IMR-90 (cell line): ENCODE results near the gene TMEM213. TPM values are rescaled to one million over a fixed set of nuclear protein-coding genes. Genes with fewer than 3 reads are reported as not detected.
A peak's percentile ranks its signal among the peaks of the same experiment; 100 is the strongest.

ENCODE experiments used
- ATAC-seq: fragments of 200-7000 bp; cut with Tn5 transposase; 2 replicates; pipeline ENCODE4 v1.9.1; 2020; ENCODE audit warnings: low read depth, mild to moderate bottlenecking, moderate library complexity
- BruUV-seq: library from RNA; stranded (reverse); fragments of 400-500 nt; replicated peaks from 2 replicates; lab custom pipeline; 2021; lab: Mats Ljungman, UMichigan
- CTCF ChIA-PET: fragments of 300-600 bp; formaldehyde crosslinking; extraction: SDS; loops from one replicate; lab custom pipeline; 2021; ENCODE audit warnings: antibody characterized with exemption; lab: Yijun Ruan, JAX
- POLR2A ChIA-PET: fragments of 300-600 bp; sonication (Branson Sonifier 250); formaldehyde crosslinking; loops from one replicate; lab custom pipeline; 2022; ENCODE audit warnings: antibody characterized with exemption; ENCODE audit not compliant: unreplicated experiment; lab: Charles Lee
- DNase-seq: peaks from one replicate; pipeline ENCODE4 v3.0.0; 2013
- H2AFZ ChIP-seq: replicated peaks from 2 replicates; pipeline ENCODE3; 2013; ENCODE audit warnings: low read length, mild to moderate bottlenecking; ENCODE audit not compliant: poor library complexity
- H2AK5ac ChIP-seq: 2 replicates; pipeline ENCODE4 v1.6.1; 2013; ENCODE audit warnings: low read depth, low read length, inconsistent platforms
- H2AK9ac ChIP-seq: replicated peaks from 2 replicates; pipeline ENCODE3; 2013; ENCODE audit warnings: mild to moderate bottlenecking, low read depth, low read length, moderate library complexity; ENCODE audit not compliant: poor library complexity
- H2BK120ac ChIP-seq: 2 replicates; pipeline ENCODE4 v1.6.1; 2013; ENCODE audit warnings: low read depth, low read length, inconsistent platforms
- H2BK15ac ChIP-seq: 3 replicates; pipeline ENCODE4 v1.6.1; 2013; ENCODE audit warnings: low read depth, low read length, inconsistent platforms
- H2BK20ac ChIP-seq: 2 replicates; pipeline ENCODE4 v1.6.1; 2013; ENCODE audit warnings: low read depth, mild to moderate bottlenecking, inconsistent platforms, low read length, moderate library complexity
- H2BK5ac ChIP-seq: 2 replicates; pipeline ENCODE4 v1.6.1; 2013; ENCODE audit warnings: mild to moderate bottlenecking, low read depth, low read length, inconsistent platforms; ENCODE audit not compliant: poor library complexity, severe bottlenecking
- H3K14ac ChIP-seq: replicated peaks from 2 replicates; pipeline ENCODE4 v1.6.1; 2013; ENCODE audit warnings: low read depth, low read length, inconsistent platforms
- H3K18ac ChIP-seq: 2 replicates; pipeline ENCODE4 v1.6.1; 2013; ENCODE audit warnings: low read depth, low read length, control low read depth
- H3K23ac ChIP-seq: 2 replicates; pipeline ENCODE4 v1.6.1; 2013; ENCODE audit warnings: low read depth, low read length, inconsistent platforms
- H3K27ac ChIP-seq: 2 replicates; pipeline ENCODE4 v1.5.1; 2013; ENCODE audit warnings: mild to moderate bottlenecking, control low read depth, low read length; ENCODE audit not compliant: insufficient read depth
- H3K27me3 ChIP-seq: 2 replicates; pipeline ENCODE4 v1.6.1; 2013; ENCODE audit warnings: low read length; ENCODE audit not compliant: control insufficient read depth, insufficient read depth
- H3K36me3 ChIP-seq: 2 replicates; pipeline ENCODE4 v1.6.1; 2013; ENCODE audit warnings: low read length, mixed read lengths; ENCODE audit not compliant: control insufficient read depth, insufficient read depth
- H3K4ac ChIP-seq: 2 replicates; pipeline ENCODE4 v1.6.1; 2013; ENCODE audit warnings: low read depth, low read length, inconsistent platforms
- H3K4me1 ChIP-seq: 2 replicates; pipeline ENCODE4 v1.6.1; 2013; ENCODE audit warnings: low read length, mixed read lengths; ENCODE audit not compliant: control insufficient read depth, insufficient read depth
- H3K4me2 ChIP-seq: 2 replicates; pipeline ENCODE4 v1.6.1; 2013; ENCODE audit warnings: low read depth, mild to moderate bottlenecking, control low read depth, low read length, moderate library complexity
- H3K4me3 ChIP-seq: 2 replicates; pipeline ENCODE4 v1.5.1; 2013; ENCODE audit warnings: low read depth, mild to moderate bottlenecking, control low read depth, low read length, moderate library complexity; ENCODE audit not compliant: insufficient read depth
- H3K56ac ChIP-seq: 2 replicates; pipeline ENCODE4 v1.6.1; 2013; ENCODE audit warnings: low read length, inconsistent platforms; ENCODE audit not compliant: insufficient read depth; ENCODE audit errors: extremely low read depth
- H3K79me1 ChIP-seq, 2 experiments: 2 replicates each; pipeline ENCODE4 v1.6.1; 2013; ENCODE audit warnings: low read length in 2 of 2, inconsistent platforms in 1 of 2, low read depth in 1 of 2
- H3K9ac ChIP-seq: 2 replicates; pipeline ENCODE4 v1.6.1; 2013; ENCODE audit warnings: low read depth, low read length, control low read depth
- H3K9me1 ChIP-seq: 2 replicates; pipeline ENCODE4 v1.6.1; 2013; ENCODE audit warnings: low read length, inconsistent platforms; ENCODE audit not compliant: insufficient read depth
- H3K9me3 ChIP-seq: 2 replicates; pipeline ENCODE4 v1.6.1; 2013; ENCODE audit warnings: low read length; ENCODE audit not compliant: control insufficient read depth, insufficient read depth
- H4K20me1 ChIP-seq: 2 replicates; pipeline ENCODE4 v1.6.1; 2013; ENCODE audit warnings: low read length, inconsistent platforms; ENCODE audit not compliant: insufficient read depth
- H4K5ac ChIP-seq: 2 replicates; pipeline ENCODE4 v1.6.1; 2013; ENCODE audit warnings: mild to moderate bottlenecking, low read depth, low read length, control low read depth
- H4K8ac ChIP-seq, 2 experiments: 2 replicates each; pipeline ENCODE4 v1.6.1; 2013; ENCODE audit warnings: low read depth in 2 of 2, low read length in 2 of 2, control low read depth in 1 of 2, inconsistent platforms in 1 of 2
- H4K91ac ChIP-seq: 2 replicates; pipeline ENCODE4 v1.6.1; 2013; ENCODE audit warnings: low read depth, low read length, inconsistent platforms; ENCODE audit not compliant: insufficient read depth
- CEBPB ChIP-seq: IDR thresholded peaks from 2 replicates; pipeline ENCODE4 v1.6.1; 2012; ENCODE audit warnings: low read depth, low read length, improper control_type of control experiment
- FOS ChIP-seq: fragments of 150-350 bp; IDR thresholded peaks from 2 replicates; pipeline ENCODE4 v1.6.1; 2016; ENCODE audit warnings: low read depth, low read length
- MAFK ChIP-seq: IDR thresholded peaks from 2 replicates; pipeline ENCODE4 v1.6.1; 2012; ENCODE audit warnings: low read depth, low read length, improper control_type of control experiment
- RCOR1 ChIP-seq: IDR thresholded peaks from 2 replicates; pipeline ENCODE4 v1.6.1; 2012; ENCODE audit warnings: mild to moderate bottlenecking, low read length, improper control_type of control experiment; ENCODE audit not compliant: insufficient replicate concordance
- USF2 ChIP-seq: fragments of 150-350 bp; IDR thresholded peaks from 2 replicates; pipeline ENCODE4 v1.6.1; 2017; ENCODE audit warnings: mild to moderate bottlenecking, antibody characterized with exemption, low read length, low read depth
- WGBS, 2 experiments: methylation state at CpG; one replicate each; pipeline versions ENCODE4 v1.1.5 to v1.1.7; 2013; ENCODE audit warnings: missing lambda C conversion rate in 2 of 2; ENCODE audit not compliant: insufficient read length in 1 of 2; ENCODE audit errors: extremely low coverage in 2 of 2; 5-methylcytosine and 5-hydroxymethylcytosine counted together
- dilution Hi-C: fragments of 300-500 bp; cut with HindIII; formaldehyde crosslinking; loops from one replicate; pipeline ENCODE4 v1.14.3; 2018; ENCODE audit warnings: low sequenced_read_pairs; ENCODE audit not compliant: unreplicated experiment
- in situ Hi-C: fragments of 300-500 bp; cut with MboI; formaldehyde crosslinking; loops from 3 replicates; pipeline ENCODE4 v1.14.3; 2019; ENCODE audit warnings: low sequenced_read_pairs, inconsistent platforms, mixed read lengths
- intact Hi-C: fragments of 100-400 bp; cut with micrococcal nuclease; formaldehyde crosslinking; loops from 2 replicates; pipeline ENCODE4 v1.10.0; 2022
- polyA plus RNA-seq, 3 experiments: library from polyadenylated mRNA; depleted of rRNA; stranded (reverse); fragments of >200 nt; gene quantifications; 2 replicates each; pipeline ENCODE4 v1.2.3, GENCODE V29; 2012; ENCODE audit warnings: low replicate concordance in 1 of 3
- total RNA-seq: library from RNA; depleted of rRNA; stranded (reverse); fragments of >200 nt; gene quantifications from 2 replicates; pipeline ENCODE4 v1.2.3, GENCODE V29; 2012
- TF ChIP-seq, protein P1 (sequence below): fragments of 150-350 bp; IDR thresholded peaks from 2 replicates; pipeline ENCODE4 v1.6.1; 2016; ENCODE audit warnings: low read depth, mild to moderate bottlenecking, low read length, moderate library complexity, borderline replicate concordance

TMEM213 gene
- total and polyA plus RNA-seq, 2 of the 4 experiments (the other 2 are of a cell fraction), result not detected

- H3K4ac ChIP-seq, result no peak overlapping the region
- WGBS, 2 experiments, result no CpG with 5 or more reads among the region's 3 CpGs
- TF ChIP-seq FOS (peak; percentile 72), USF2 (no peak), CEBPB (peak; percentile 94), MAFK (no peak), RCOR1 (peak; percentile 67)
- TF ChIP-seq, protein P1, sequence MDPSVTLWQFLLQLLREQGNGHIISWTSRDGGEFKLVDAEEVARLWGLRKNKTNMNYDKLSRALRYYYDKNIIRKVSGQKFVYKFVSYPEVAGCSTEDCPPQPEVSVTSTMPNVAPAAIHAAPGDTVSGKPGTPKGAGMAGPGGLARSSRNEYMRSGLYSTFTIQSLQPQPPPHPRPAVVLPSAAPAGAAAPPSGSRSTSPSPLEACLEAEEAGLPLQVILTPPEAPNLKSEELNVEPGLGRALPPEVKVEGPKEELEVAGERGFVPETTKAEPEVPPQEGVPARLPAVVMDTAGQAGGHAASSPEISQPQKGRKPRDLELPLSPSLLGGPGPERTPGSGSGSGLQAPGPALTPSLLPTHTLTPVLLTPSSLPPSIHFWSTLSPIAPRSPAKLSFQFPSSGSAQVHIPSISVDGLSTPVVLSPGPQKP, result no peak
- no TSS peak for BruUV-seq
- dilution Hi-C loops, result no loop called here
- H2AK5ac ChIP-seq, result no peak overlapping the region
- no peaks in the 10 kb centered on the region for H4K20me1 ChIP-seq
- DNase-seq (peak; percentile 78), ATAC-seq (peak; percentile 40)
- no peak overlapping the region for H3K9ac ChIP-seq
- no peak overlapping the region for H3K18ac ChIP-seq
- no peak overlapping the region for H3K27ac ChIP-seq
- no peak overlapping the region for H2BK5ac ChIP-seq
- H3K79me1 ChIP-seq, result no peaks in the 10 kb centered on the region
- CTCF ChIA-PET, result no interaction called here
- intact Hi-C loops, result no loop called here
- no peak overlapping the region for H3K14ac ChIP-seq
- POLR2A ChIA-PET, result no interaction called here
- no peaks in the 10 kb centered on the region for H3K4me1 ChIP-seq
- no peak overlapping the region for H2BK15ac ChIP-seq
- no peaks in the 10 kb centered on the region for H3K9me3 ChIP-seq
- H3K27me3 ChIP-seq, result no peaks in the 10 kb centered on the region
- no peak overlapping the region for H2BK120ac ChIP-seq
- H3K4me3 ChIP-seq, result no peak overlapping the region
- no peak overlapping the region for H4K8ac ChIP-seq
- H3K9me1 ChIP-seq, result no peaks in the 10 kb centered on the region
- no peak overlapping the region for H2AK9ac ChIP-seq
- H3K4me2 ChIP-seq, result no peak overlapping the region
- no peak overlapping the region for H3K56ac ChIP-seq
- in situ Hi-C loops, result no loop called here
- peaks cover 15% of the 10 kb centered on the region for H3K36me3 ChIP-seq
- no peak overlapping the region for H3K23ac ChIP-seq
- no peak overlapping the region for H4K5ac ChIP-seq
- H2BK20ac ChIP-seq, result no peak overlapping the region
- H4K91ac ChIP-seq, result no peak overlapping the region
- H2AFZ ChIP-seq, result no peak overlapping the region
Measured at GRCh38 chr7:138864667-138865066, 66.9 kb downstream of the TMEM213 start.
